Urothelium cell line (cell line): ENCODE results near the gene SLC25A30.
"Not testable (repeated sequence)": the region's sequence is repeated elsewhere in the genome, so short reads cannot be mapped to it uniquely, and the experiment has no call there.

ENCODE experiments used
- DNase-seq: peaks from one replicate; pipeline ENCODE4 v3.0.0; 2011; ENCODE audit warnings: low spot score, mixed read lengths
- FAIRE-seq: peaks from 2 replicates; lab custom pipeline; 2011; peaks lifted over from hg19 to GRCh38; lab: Jason Lieb, UNC

SLC25A30 gene

GRCh38 chr13:45432737-45433380 is 14.7 kb upstream of the SLC25A30 start:
- FAIRE-seq, result no peak
- DNase-seq, result no peak

- FAIRE-seq, result not testable (repeated sequence)
Measured at GRCh38 chr13:45426056-45426841, 8.1 kb upstream of the SLC25A30 start.

GRCh38 chr13:45422731-45423292 is 4.6 kb upstream of the SLC25A30 start:
- FAIRE-seq (no peak), DNase-seq (no peak)

More at GRCh38 chr13:45426056-45426841, 8.1 kb upstream of the SLC25A30 start:
- not testable (repeated sequence) for DNase-seq

- no peak for DNase-seq
- no peak for FAIRE-seq
Measured at GRCh38 chr13:45419945-45420344, 1.8 kb upstream of the SLC25A30 start.

GRCh38 chr13:45419389-45419788 is 1.2 kb upstream of the SLC25A30 start:
- not testable (repeated sequence) for DNase-seq, FAIRE-seq

- FAIRE-seq, result no peak
- DNase-seq, result no peak
Measured at GRCh38 chr13:45416516-45417128, 1.6 kb downstream of the SLC25A30 start.

- no peak for DNase-seq
- no peak for FAIRE-seq
Measured at GRCh38 chr13:45415112-45415511, 3.1 kb downstream of the SLC25A30 start.

- no peak for DNase-seq
- no peak for FAIRE-seq
Measured at GRCh38 chr13:45413826-45414307, 4.3 kb downstream of the SLC25A30 start.

- DNase-seq (no peak), FAIRE-seq (no peak)
Measured at GRCh38 chr13:45412274-45413049, 5.7 kb downstream of the SLC25A30 start.

GRCh38 chr13:45411631-45412030 is 6.5 kb downstream of the SLC25A30 start:
- DNase-seq (no peak), FAIRE-seq (no peak)

- no peak for DNase-seq
- FAIRE-seq, result no peak
Measured at GRCh38 chr13:45411221-45411620, 7.0 kb downstream of the SLC25A30 start.

GRCh38 chr13:45410466-45410865 is 7.7 kb downstream of the SLC25A30 start:
- FAIRE-seq (no peak), DNase-seq (no peak)

GRCh38 chr13:45410001-45410400 is 8.2 kb downstream of the SLC25A30 start:
- no peak for FAIRE-seq
- DNase-seq, result no peak

GRCh38 chr13:45406421-45406820 is 11.8 kb downstream of the SLC25A30 start:
- FAIRE-seq, result no peak
- DNase-seq, result no peak

GRCh38 chr13:45403081-45403480 is 15.1 kb downstream of the SLC25A30 start:
- DNase-seq (no peak), FAIRE-seq (no peak)

GRCh38 chr13:45402641-45403040 is 15.5 kb downstream of the SLC25A30 start:
- DNase-seq (no peak), FAIRE-seq (no peak)

GRCh38 chr13:45401314-45401713 is 16.9 kb downstream of the SLC25A30 start:
- no peak for DNase-seq
- no peak for FAIRE-seq

GRCh38 chr13:45398877-45399276 is 19.3 kb downstream of the SLC25A30 start:
- DNase-seq, result no peak
- FAIRE-seq, result no peak

GRCh38 chr13:45396533-45397095 is 21.6 kb downstream of the SLC25A30 start:
- DNase-seq, result no peak
- no peak for FAIRE-seq

- DNase-seq (peak; percentile 49), FAIRE-seq (no peak)
Measured at GRCh38 chr13:45393941-45394570, 24.1 kb downstream of the SLC25A30 start.
